ENCODE results near the gene S100A10.

S100A10 gene

DNA sequence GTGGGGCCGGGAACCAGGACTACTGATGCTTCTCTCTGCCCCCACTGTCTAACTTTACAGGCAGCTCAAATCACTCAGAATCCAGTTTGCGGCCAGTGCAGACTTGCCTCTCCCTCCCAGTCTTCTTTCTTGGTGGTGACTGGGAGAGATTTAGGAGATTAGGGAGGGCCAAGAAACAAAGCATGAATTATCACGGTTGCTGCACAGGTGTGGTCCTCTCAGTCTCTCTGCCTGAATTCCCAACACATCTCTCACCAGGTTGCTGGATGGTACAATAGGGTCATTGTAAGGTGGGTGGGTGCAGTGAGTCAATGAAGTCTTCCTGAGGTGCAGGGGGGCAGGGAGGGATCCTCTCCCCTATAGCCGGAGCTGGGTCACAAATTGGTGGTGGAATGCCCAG is 30.6 kb upstream of the S100A10 start:
- TF ChIP-seq EZH2 (optimal IDR thresholded peaks at IDR 0.05; ENCODE audit: low read depth, low read length) (no peak), EZH2phosphoT487 (IDR thresholded peaks at IDR 0.05; ENCODE audit: low read length) (no peak)
- TF ChIP-seq, protein P1, sequence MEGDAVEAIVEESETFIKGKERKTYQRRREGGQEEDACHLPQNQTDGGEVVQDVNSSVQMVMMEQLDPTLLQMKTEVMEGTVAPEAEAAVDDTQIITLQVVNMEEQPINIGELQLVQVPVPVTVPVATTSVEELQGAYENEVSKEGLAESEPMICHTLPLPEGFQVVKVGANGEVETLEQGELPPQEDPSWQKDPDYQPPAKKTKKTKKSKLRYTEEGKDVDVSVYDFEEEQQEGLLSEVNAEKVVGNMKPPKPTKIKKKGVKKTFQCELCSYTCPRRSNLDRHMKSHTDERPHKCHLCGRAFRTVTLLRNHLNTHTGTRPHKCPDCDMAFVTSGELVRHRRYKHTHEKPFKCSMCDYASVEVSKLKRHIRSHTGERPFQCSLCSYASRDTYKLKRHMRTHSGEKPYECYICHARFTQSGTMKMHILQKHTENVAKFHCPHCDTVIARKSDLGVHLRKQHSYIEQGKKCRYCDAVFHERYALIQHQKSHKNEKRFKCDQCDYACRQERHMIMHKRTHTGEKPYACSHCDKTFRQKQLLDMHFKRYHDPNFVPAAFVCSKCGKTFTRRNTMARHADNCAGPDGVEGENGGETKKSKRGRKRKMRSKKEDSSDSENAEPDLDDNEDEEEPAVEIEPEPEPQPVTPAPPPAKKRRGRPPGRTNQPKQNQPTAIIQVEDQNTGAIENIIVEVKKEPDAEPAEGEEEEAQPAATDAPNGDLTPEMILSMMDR (IDR thresholded peaks at IDR 0.05; ENCODE audit: low read length), result no peak
- Histone ChIP-seq H2AFZ (ENCODE audit: low read length) (no peak overlapping the region), H3K4me2 (ENCODE audit: low read depth, low read length) (no peak overlapping the region)

GRCh38 chr1:152023221-152023620 is 29.6 kb upstream of the S100A10 start:
- Histone ChIP-seq H4K20me1 (ENCODE audit: insufficient read depth, low read length) (no peaks in the 10 kb centered on the region), H3K4me3 (ENCODE audit: low read length) (no peak overlapping the region), H3K27ac (ENCODE audit: low read length) (no peak overlapping the region), H3K9me2 (replicated peaks; ENCODE audit: insufficient read depth, low read length) (no peaks in the 10 kb centered on the region), H3K9ac (ENCODE audit: low read length) (no peak overlapping the region), H2AFZ (ENCODE audit: low read length) (no peak overlapping the region), H3K36me3 (replicated peaks; ENCODE audit: insufficient read depth, low read length) (no peaks in the 10 kb centered on the region), H3K4me1 (ENCODE audit: low read length) (peaks cover 7% of the 10 kb centered on the region; the same call in 1 of the 2 replicates), H3K4me2 (ENCODE audit: low read depth, low read length) (no peak overlapping the region), H3K9me3 (replicated peaks; ENCODE audit: insufficient read depth, low read length) (no peaks in the 10 kb centered on the region), H3K79me2 (ENCODE audit: low read length) (no peaks in the 10 kb centered on the region), H3K27me3 (replicated peaks; ENCODE audit: insufficient read depth, low read length) (no peaks in the 10 kb centered on the region), H3F3A (ENCODE audit: insufficient read depth, low read length) (no peaks in the 10 kb centered on the region)
- TF ChIP-seq, protein P1 (IDR thresholded peaks at IDR 0.05; ENCODE audit: low read length), result no peak
- TF ChIP-seq EZH2phosphoT487 (IDR thresholded peaks at IDR 0.05; ENCODE audit: low read length), result no peak
- TF ChIP-seq EZH2 (optimal IDR thresholded peaks at IDR 0.05; ENCODE audit: low read depth, low read length), result no peak
- no peak for DNase-seq

More for the DNA sequence above, 30.6 kb upstream of the S100A10 start:
- Histone ChIP-seq H3K27ac (ENCODE audit: low read length) (no peak overlapping the region), H3K4me3 (ENCODE audit: low read length) (no peak overlapping the region), H3K9ac (ENCODE audit: low read length) (no peak overlapping the region), H3K4me1 (ENCODE audit: low read length) (peaks cover 7% of the 10 kb centered on the region; the same call in 1 of the 2 replicates), H3K79me2 (ENCODE audit: low read length) (no peaks in the 10 kb centered on the region), H3K9me2 (replicated peaks; ENCODE audit: insufficient read depth, low read length) (no peaks in the 10 kb centered on the region), H3F3A (ENCODE audit: insufficient read depth, low read length) (peaks cover 2% of the 10 kb centered on the region; the same call in 1 of the 2 replicates), H4K20me1 (ENCODE audit: insufficient read depth, low read length) (no peaks in the 10 kb centered on the region), H3K36me3 (replicated peaks; ENCODE audit: insufficient read depth, low read length) (no peaks in the 10 kb centered on the region), H3K27me3 (replicated peaks; ENCODE audit: insufficient read depth, low read length) (no peaks in the 10 kb centered on the region), H3K9me3 (replicated peaks; ENCODE audit: insufficient read depth, low read length) (no peaks in the 10 kb centered on the region)
- DNase-seq, result no peak

- Histone ChIP-seq H3K27ac (ENCODE audit: low read length) (no peak overlapping the region), H2AFZ (ENCODE audit: low read length) (no peak overlapping the region)
Measured at GRCh38 chr1:152022474-152022873, 28.8 kb upstream of the S100A10 start.

More at GRCh38 chr1:152022474-152022873, 28.8 kb upstream of the S100A10 start:
- Histone ChIP-seq H4K20me1 (ENCODE audit: insufficient read depth, low read length) (no peaks in the 10 kb centered on the region), H3K9ac (ENCODE audit: low read length) (no peak overlapping the region), H3K4me1 (ENCODE audit: low read length) (peaks cover 7% of the 10 kb centered on the region; the same call in 1 of the 2 replicates), H3K9me3 (replicated peaks; ENCODE audit: insufficient read depth, low read length) (no peaks in the 10 kb centered on the region), H3F3A (ENCODE audit: insufficient read depth, low read length) (no peaks in the 10 kb centered on the region), H3K36me3 (replicated peaks; ENCODE audit: insufficient read depth, low read length) (no peaks in the 10 kb centered on the region), H3K4me2 (ENCODE audit: low read depth, low read length) (no peak overlapping the region), H3K4me3 (ENCODE audit: low read length) (no peak overlapping the region), H3K79me2 (ENCODE audit: low read length) (no peaks in the 10 kb centered on the region), H3K9me2 (replicated peaks; ENCODE audit: insufficient read depth, low read length) (no peaks in the 10 kb centered on the region), H3K27me3 (replicated peaks; ENCODE audit: insufficient read depth, low read length) (no peaks in the 10 kb centered on the region)
- TF ChIP-seq EZH2 (optimal IDR thresholded peaks at IDR 0.05; ENCODE audit: low read depth, low read length), result no peak
- TF ChIP-seq EZH2phosphoT487 (IDR thresholded peaks at IDR 0.05; ENCODE audit: low read length), result no peak
- TF ChIP-seq, protein P1 (IDR thresholded peaks at IDR 0.05; ENCODE audit: low read length), result no peak
- no peak for DNase-seq

All from MM.1S (cell line).